Calu3 (cell line): Measurements from ENCODE around the gene DHX57. TPM values are rescaled to one million over a fixed set of nuclear protein-coding genes. Genes with fewer than 3 reads are reported as not detected.

Experiments used
- BruUV-seq: library from RNA; stranded (reverse); fragments of 400-500 nt; replicated peaks from 2 replicates; lab custom pipeline; 2021; lab: Mats Ljungman, UMichigan
- CTCF ChIA-PET: fragments of 300-600 bp; sonication (Branson Sonifier 250); formaldehyde crosslinking; loops from one replicate; lab custom pipeline; 2022; ENCODE audit warnings: antibody characterized with exemption; lab: Charles Lee
- DNase-seq: peaks from one replicate; pipeline ENCODE4 v3.0.0; 2022
- H3K27ac Mint-ChIP-seq: one replicate; pipeline ENCODE4 v1.8.0; 2022; ENCODE audit warnings: mixed read lengths; ENCODE audit not compliant: unreplicated experiment
- H3K27me3 Mint-ChIP-seq: one replicate; pipeline ENCODE4 v1.8.0; 2022; ENCODE audit warnings: mixed read lengths; ENCODE audit not compliant: unreplicated experiment
- H3K36me3 Mint-ChIP-seq: one replicate; pipeline ENCODE4 v1.8.0; 2022; ENCODE audit warnings: mild to moderate bottlenecking, moderate library complexity, mixed read lengths; ENCODE audit not compliant: insufficient read depth, unreplicated experiment
- H3K4me1 Mint-ChIP-seq: one replicate; pipeline ENCODE4 v1.8.0; 2022; ENCODE audit warnings: mild to moderate bottlenecking, low read depth, mixed read lengths; ENCODE audit not compliant: unreplicated experiment
- H3K4me3 Mint-ChIP-seq: one replicate; pipeline ENCODE4 v1.8.0; 2022; ENCODE audit warnings: mild to moderate bottlenecking, low read depth, moderate library complexity, mixed read lengths; ENCODE audit not compliant: unreplicated experiment
- H3K9me3 Mint-ChIP-seq: one replicate; pipeline ENCODE4 v1.8.0; 2022; ENCODE audit warnings: low read depth, mixed read lengths; ENCODE audit not compliant: unreplicated experiment
- intact Hi-C: fragments of 100-400 bp; cut with micrococcal nuclease; formaldehyde crosslinking; loops from one replicate; pipeline ENCODE4 v1.10.0; 2022; ENCODE audit not compliant: unreplicated experiment
- total RNA-seq: library from RNA; stranded (reverse); gene quantifications from 2 replicates; pipeline ENCODE4 v1.2.3, GENCODE V29; 2022
- TF ChIP-seq, protein P1 (sequence below): fragments of 200-600 bp; IDR thresholded peaks from one replicate; pipeline ENCODE4 v1.8.0; 2022; ENCODE audit warnings: antibody characterized with exemption; ENCODE audit not compliant: unreplicated experiment

DHX57 gene
- total RNA-seq, 1 experiment from 2014 or later: 20.3 TPM

DNA sequence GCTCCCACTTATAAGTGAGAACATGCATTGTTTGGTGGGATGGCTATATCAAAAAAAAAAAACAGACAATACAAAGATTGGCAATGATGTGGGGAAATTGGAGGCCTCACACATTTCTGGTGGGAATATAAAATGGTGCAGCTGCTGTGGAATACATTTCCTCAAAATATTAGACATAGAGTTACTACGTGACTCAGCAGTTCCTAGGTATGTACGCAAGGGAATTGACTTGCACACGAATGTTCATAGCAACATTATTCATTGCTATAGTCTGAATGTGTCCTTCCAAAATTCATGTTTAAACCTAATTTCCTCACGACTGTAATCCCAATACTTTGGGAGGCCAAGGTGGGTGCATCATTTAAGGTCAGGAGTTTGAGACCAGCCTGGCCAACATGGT lies 11.6 kb upstream of the DHX57 start:
- intact Hi-C loops: no loop called here
- DNase-seq: no peak
- Mint-ChIP-seq H3K27me3 (no peaks in the 10 kb centered on the region), H3K27ac (no peak overlapping the region), H3K4me1 (no peaks in the 10 kb centered on the region), H3K9me3 (no peaks in the 10 kb centered on the region), H3K4me3 (no peak overlapping the region), H3K36me3 (no peaks in the 10 kb centered on the region)
- CTCF ChIA-PET: interaction anchor here (0.7 kb wide), 1 partner anchor 1459 kb away, joined by 3 read pairs; no protein-coding TSS in a partner anchor
- TF ChIP-seq, protein P1, sequence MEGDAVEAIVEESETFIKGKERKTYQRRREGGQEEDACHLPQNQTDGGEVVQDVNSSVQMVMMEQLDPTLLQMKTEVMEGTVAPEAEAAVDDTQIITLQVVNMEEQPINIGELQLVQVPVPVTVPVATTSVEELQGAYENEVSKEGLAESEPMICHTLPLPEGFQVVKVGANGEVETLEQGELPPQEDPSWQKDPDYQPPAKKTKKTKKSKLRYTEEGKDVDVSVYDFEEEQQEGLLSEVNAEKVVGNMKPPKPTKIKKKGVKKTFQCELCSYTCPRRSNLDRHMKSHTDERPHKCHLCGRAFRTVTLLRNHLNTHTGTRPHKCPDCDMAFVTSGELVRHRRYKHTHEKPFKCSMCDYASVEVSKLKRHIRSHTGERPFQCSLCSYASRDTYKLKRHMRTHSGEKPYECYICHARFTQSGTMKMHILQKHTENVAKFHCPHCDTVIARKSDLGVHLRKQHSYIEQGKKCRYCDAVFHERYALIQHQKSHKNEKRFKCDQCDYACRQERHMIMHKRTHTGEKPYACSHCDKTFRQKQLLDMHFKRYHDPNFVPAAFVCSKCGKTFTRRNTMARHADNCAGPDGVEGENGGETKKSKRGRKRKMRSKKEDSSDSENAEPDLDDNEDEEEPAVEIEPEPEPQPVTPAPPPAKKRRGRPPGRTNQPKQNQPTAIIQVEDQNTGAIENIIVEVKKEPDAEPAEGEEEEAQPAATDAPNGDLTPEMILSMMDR: no peak
- BruUV-seq: no TSS peak

DNA sequence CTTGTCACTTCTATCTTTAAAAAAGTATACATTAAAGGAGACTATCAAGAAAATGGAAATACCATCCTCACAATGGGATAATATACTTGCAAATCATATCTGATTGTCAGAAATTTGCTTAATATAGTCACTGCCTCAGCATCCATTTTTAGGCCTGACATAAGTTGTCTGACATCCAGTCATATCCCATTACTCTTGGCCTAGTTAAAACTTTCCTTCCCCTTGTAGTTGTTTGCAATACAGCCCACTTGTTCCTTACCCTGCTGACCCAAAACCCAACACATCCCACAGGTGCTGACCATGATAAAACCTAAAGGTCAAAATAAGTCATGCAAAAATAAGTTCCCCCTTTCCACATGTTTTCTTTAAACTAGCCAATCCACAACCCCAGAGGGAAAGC lies 10.3 kb upstream of the DHX57 start:
- TF ChIP-seq, protein P1: no peak
- H3K4me3 Mint-ChIP-seq: no peak overlapping the region
- no peaks in the 10 kb centered on the region for H3K4me1 Mint-ChIP-seq
- H3K27me3 Mint-ChIP-seq: no peaks in the 10 kb centered on the region
- intact Hi-C loops: no loop called here
- CTCF ChIA-PET: no interaction called here
- no peak for DNase-seq
- no peak overlapping the region for H3K27ac Mint-ChIP-seq
- no peaks in the 10 kb centered on the region for H3K9me3 Mint-ChIP-seq
- no peaks in the 10 kb centered on the region for H3K36me3 Mint-ChIP-seq
- no TSS peak for BruUV-seq

DNA sequence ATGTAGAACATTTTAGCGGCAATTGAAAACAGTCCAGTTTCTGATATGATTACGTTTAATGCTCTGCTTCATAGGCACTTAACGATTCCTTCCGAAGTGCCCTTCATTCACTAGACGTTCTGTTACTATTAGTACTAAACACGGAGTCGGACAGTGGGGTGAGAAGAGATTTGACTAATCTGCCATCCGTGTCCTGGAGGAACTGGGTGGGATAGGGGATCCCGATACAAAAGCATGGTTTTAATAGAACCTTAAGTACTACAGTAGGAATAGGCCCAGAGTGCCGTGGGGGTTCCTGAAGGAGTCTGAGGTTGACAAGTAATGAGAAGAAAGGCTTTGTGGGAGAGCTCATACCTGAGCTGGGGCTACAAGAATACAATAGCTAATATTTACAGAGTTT lies 673 bp upstream of the DHX57 start:
- Mint-ChIP-seq H3K27me3 (no peaks in the 10 kb centered on the region), H3K27ac (peak overlapping the region; percentile 96), H3K4me3 (peak overlapping the region; percentile 99), H3K9me3 (no peaks in the 10 kb centered on the region), H3K36me3 (peaks cover 24% of the 10 kb centered on the region), H3K4me1 (peaks cover 16% of the 10 kb centered on the region)
- no peak for DNase-seq
- BruUV-seq: no TSS peak
- TF ChIP-seq, protein P1: no peak
- intact Hi-C loops: no loop called here
- CTCF ChIA-PET: interaction anchor here (1.0 to 1.1 kb wide), 2 partner anchors 71 to 218 kb away, joined by 3 to 4 read pairs; no protein-coding TSS in a partner anchor

DNA sequence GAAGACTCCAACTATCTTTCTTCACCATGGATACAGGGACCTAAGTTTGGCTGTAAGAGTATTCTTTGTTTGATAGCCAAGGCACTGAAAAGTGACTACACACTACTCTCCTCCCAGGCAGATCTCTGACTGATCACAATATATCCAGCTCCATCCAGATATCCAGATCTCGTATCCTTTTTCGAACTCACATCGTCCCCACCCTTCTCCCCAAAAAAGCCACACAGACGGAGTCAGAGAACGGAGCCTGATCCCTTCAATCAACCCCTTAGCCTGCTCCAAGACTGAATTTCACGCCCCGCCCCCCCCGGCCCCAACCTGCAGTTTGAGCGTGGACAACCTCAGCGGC lies 533 bp downstream of the DHX57 start:
- H3K27me3 Mint-ChIP-seq: no peaks in the 10 kb centered on the region
- TF ChIP-seq, protein P1: no peak
- H3K4me1 Mint-ChIP-seq: peaks cover 16% of the 10 kb centered on the region
- peaks cover 24% of the 10 kb centered on the region for H3K36me3 Mint-ChIP-seq
- no TSS peak for BruUV-seq
- DNase-seq: no peak
- peaks cover under 1% of the 10 kb centered on the region for H3K9me3 Mint-ChIP-seq
- H3K27ac Mint-ChIP-seq: peak overlapping the region; percentile 96
- intact Hi-C loops: no loop called here
- CTCF ChIA-PET: interaction anchor here (0.6 to 1.1 kb wide), 3 partner anchors 72 to 220 kb away, joined by 3 to 4 read pairs (median 4); no protein-coding TSS in a partner anchor
- peak overlapping the region; percentile 99 for H3K4me3 Mint-ChIP-seq
